Fibroblast of lung (primary cell): ENCODE measurements around the gene LTF.

Experiments
- EZH2 ChIP-seq: IDR thresholded peaks from 2 replicates; pipeline ENCODE4 v1.5.1; 2012; ENCODE audit warnings: low read length, control low read depth, mild to moderate bottlenecking; ENCODE audit errors: missing control alignments
- TF ChIP-seq, protein P1 (sequence below), 2 donors: IDR thresholded peaks in 1 of 2; conservative IDR thresholded peaks in 1 of 2; 1 replicate in 1 of 2; 2 replicates in 1 of 2; pipeline ENCODE4 v1.5.1; 2011 to 2012; ENCODE audit warnings: low read length in 2 of 2, control low read depth in 1 of 2, inconsistent platforms in 1 of 2, low read depth in 1 of 2, mild to moderate bottlenecking in 1 of 2

DNA sequence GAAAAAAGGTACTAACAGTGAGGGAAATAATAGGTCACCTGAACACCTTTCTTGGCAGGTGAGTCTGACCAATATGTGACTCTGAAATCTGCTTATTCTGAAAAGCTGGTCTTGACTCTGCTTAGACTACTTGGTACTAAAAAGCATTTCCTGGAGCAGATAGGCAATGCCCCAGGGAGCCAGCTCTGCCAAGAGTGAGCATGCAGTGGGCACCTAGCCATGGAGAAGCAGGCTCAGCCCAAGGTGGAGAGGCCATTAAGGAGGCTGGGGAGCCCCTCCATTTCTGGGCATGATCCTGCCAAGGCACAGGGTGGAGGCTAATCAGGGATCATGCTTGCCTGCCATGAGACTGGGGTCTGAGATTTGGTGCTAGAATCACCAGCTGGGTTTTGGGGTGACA lies 1.6 kb upstream of the LTF start:
- TF ChIP-seq, protein P1, sequence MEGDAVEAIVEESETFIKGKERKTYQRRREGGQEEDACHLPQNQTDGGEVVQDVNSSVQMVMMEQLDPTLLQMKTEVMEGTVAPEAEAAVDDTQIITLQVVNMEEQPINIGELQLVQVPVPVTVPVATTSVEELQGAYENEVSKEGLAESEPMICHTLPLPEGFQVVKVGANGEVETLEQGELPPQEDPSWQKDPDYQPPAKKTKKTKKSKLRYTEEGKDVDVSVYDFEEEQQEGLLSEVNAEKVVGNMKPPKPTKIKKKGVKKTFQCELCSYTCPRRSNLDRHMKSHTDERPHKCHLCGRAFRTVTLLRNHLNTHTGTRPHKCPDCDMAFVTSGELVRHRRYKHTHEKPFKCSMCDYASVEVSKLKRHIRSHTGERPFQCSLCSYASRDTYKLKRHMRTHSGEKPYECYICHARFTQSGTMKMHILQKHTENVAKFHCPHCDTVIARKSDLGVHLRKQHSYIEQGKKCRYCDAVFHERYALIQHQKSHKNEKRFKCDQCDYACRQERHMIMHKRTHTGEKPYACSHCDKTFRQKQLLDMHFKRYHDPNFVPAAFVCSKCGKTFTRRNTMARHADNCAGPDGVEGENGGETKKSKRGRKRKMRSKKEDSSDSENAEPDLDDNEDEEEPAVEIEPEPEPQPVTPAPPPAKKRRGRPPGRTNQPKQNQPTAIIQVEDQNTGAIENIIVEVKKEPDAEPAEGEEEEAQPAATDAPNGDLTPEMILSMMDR (conservative IDR thresholded peaks at IDR 0.05 in 1 of 2, IDR thresholded peaks at IDR 0.05 in 1 of 2; ENCODE audit: low read depth in 1 of 2, low read length in 2 of 2), result no peak
- no peak for TF ChIP-seq EZH2
